GM12878 (cell line): ENCODE results near the gene CLECL1. TPM values are rescaled to one million over a fixed set of nuclear protein-coding genes. Genes with fewer than 3 reads are reported as not detected.
"Not testable (repeated sequence)": the region's sequence is repeated elsewhere in the genome, so short reads cannot be mapped to it uniquely, and the experiment has no call there.

Source experiments
- ATAC-seq: fragments of 200-7000 bp; cut with Tn5 transposase; 3 replicates; pipeline ENCODE4 v1.9.1; 2020; ENCODE audit warnings: mild to moderate bottlenecking, moderate library complexity
- BruUV-seq: library from RNA; stranded (reverse); fragments of 400-500 nt; replicated peaks from 2 replicates; lab custom pipeline; 2021; lab: Mats Ljungman, UMichigan
- CTCF ChIA-PET: fragments of 300-600 bp; sonication (Branson Sonifier 250); formaldehyde crosslinking; extraction: SDS; loops from one replicate; lab custom pipeline; 2021; ENCODE audit warnings: inconsistent platforms; lab: Yijun Ruan, JAX
- POLR2A ChIA-PET: fragments of 350-600 bp; formaldehyde crosslinking; extraction: SDS; loops from one replicate; lab custom pipeline; 2021; ENCODE audit warnings: inconsistent platforms; lab: Charles Lee
- RAD21 ChIA-PET: fragments of 300-600 bp; sonication (Branson Sonifier 250); formaldehyde crosslinking; loops from one replicate; lab custom pipeline; 2023; ENCODE audit warnings: antibody characterized with exemption; ENCODE audit not compliant: unreplicated experiment; lab: Charles Lee
- SMC1A ChIA-PET: fragments of 300-600 bp; sonication (Branson Sonifier 250); formaldehyde crosslinking; loops from one replicate; lab custom pipeline; 2023; ENCODE audit not compliant: unreplicated experiment, uncharacterized antibody; lab: Charles Lee
- DNase-seq: peaks from one replicate; pipeline ENCODE4 v3.0.0-alpha.2; 2011; ENCODE audit warnings: low read depth, low spot score
- FAIRE-seq: peaks from 3 replicates; lab custom pipeline; 2011; peaks lifted over from hg19 to GRCh38; lab: Jason Lieb, UNC
- H2AFZ ChIP-seq: 2 replicates; pipeline ENCODE4 v1.6.0; 2011; ENCODE audit warnings: low read depth, low read length, control low read depth; ENCODE audit not compliant: control insufficient read depth
- H3K27ac ChIP-seq: 2 replicates; pipeline ENCODE4 v1.5.1; 2011; ENCODE audit warnings: control low read depth; ENCODE audit not compliant: control insufficient read depth, insufficient read depth
- H3K27me3 ChIP-seq, 2 experiments: replicated peaks in 1 of 2; 2 replicates each; pipeline versions ENCODE4 v1.6.0 to v1.6.1; 2011; ENCODE audit warnings: low read length in 1 of 2; ENCODE audit not compliant: control insufficient read depth in 2 of 2, insufficient read depth in 2 of 2
- H3K36me3 ChIP-seq, 2 experiments: 2 replicates each; pipeline ENCODE4 v1.5.1; 2011; ENCODE audit warnings: low read length in 1 of 2; ENCODE audit not compliant: control insufficient read depth in 2 of 2, insufficient read depth in 2 of 2
- H3K4me1 ChIP-seq: 2 replicates; pipeline ENCODE4 v1.6.1; 2011; ENCODE audit warnings: mild to moderate bottlenecking, low read length, moderate library complexity, mixed read lengths; ENCODE audit not compliant: control insufficient read depth, insufficient read depth
- H3K4me2 ChIP-seq: 2 replicates; pipeline ENCODE4 v1.6.0; 2011; ENCODE audit warnings: control low read depth; ENCODE audit not compliant: control insufficient read depth, insufficient read depth
- H3K4me3 ChIP-seq: fragments of 200-600 bp; sonication (generic); 2 replicates; pipeline ENCODE4 v1.5.1; 2016
- H3K79me2 ChIP-seq: 2 replicates; pipeline ENCODE4 v1.6.0; 2011; ENCODE audit warnings: low read length; ENCODE audit not compliant: control insufficient read depth, insufficient read depth
- H3K9ac ChIP-seq: 2 replicates; pipeline ENCODE4 v1.8.0; 2011; ENCODE audit warnings: low read length, control low read depth, mixed read lengths; ENCODE audit not compliant: control insufficient read depth, insufficient read depth
- H3K9me3 ChIP-seq: replicated peaks from 3 replicates; pipeline ENCODE4 v1.5.1; 2011; ENCODE audit warnings: mild to moderate bottlenecking, low read length; ENCODE audit not compliant: control insufficient read depth, insufficient read depth
- H4K20me1 ChIP-seq: 2 replicates; pipeline ENCODE4 v1.6.0; 2011; ENCODE audit not compliant: control insufficient read depth, insufficient read depth
- WGBS: methylation state at CpG from one replicate; pipeline ENCODE4 v1.1.6; 2016; ENCODE audit warnings: low lambda C conversion rate; ENCODE audit not compliant: insufficient replicate concordance, insufficient coverage; ENCODE audit errors: missing lambda C conversion rate; 5-methylcytosine and 5-hydroxymethylcytosine counted together
- in situ Hi-C: fragments of 300-500 bp; cut with MboI; formaldehyde crosslinking; loops from 9 replicates; pipeline ENCODE4 v1.14.3; 2018; ENCODE audit warnings: mixed read lengths
- intact Hi-C: fragments of 100-400 bp; cut with micrococcal nuclease; formaldehyde crosslinking; loops from one replicate; pipeline ENCODE4 v1.14.2; 2022; ENCODE audit not compliant: unreplicated experiment
- polyA plus RNA-seq, 11 experiments: library from polyadenylated mRNA; depleted of rRNA in 4 of 11; unstranded in 6 of 11; stranded (reverse) in 5 of 11; fragments of >200 nt; fragmentation: Nextera tagmentation in 4 of 11; fragmentation: Illumina TruSeq in 1 of 11; extraction: Ambion mirVana in 4 of 11; extraction: Trizol in 1 of 11; gene quantifications; 1 replicate in 1 of 11; 2 replicates in 10 of 11; pipeline versions ENCODE4 v1.2.1 to v1.2.3, GENCODE V29; 2011 to 2016; ENCODE audit warnings: inconsistent platforms in 2 of 11, missing spikeins in 2 of 11, low read depth in 1 of 11
- total RNA-seq, 4 experiments: library from RNA; depleted of rRNA in 3 of 4; stranded (reverse); fragments of >200 nt in 3 of 4; fragmentation: Illumina TruSeq in 1 of 4; extraction: Trizol in 1 of 4; gene quantifications; 2 replicates each; pipeline versions ENCODE4 v1.2.1 to v1.2.3, GENCODE V29; 2013 to 2021

Gene CLECL1
- total and polyA plus RNA-seq, 10 of the 15 experiments (the other 5 are each of a cell fraction or from before 2014, with no cell fraction given): 4.6 to 56.5 (median 46.4) TPM

DNA sequence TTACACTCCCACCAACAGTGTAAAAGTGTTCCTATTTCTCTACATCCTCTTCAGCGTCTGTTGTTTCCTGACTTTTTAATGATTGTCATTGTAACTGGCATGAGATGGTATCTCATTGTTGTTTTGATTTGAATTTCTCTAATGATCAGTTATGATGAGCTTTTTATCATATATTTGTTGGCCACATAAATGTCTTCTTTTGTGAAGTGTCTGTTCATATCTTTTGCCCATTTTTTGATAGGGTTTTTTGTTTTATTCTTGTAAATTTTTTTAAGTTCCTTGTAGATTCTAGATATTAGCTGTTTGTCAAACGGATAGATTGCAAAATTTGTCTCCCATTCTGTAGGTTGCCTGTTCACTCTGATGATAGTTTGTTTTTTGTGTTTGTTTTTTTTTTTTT lies 49.9 kb downstream of the CLECL1 start:
- H3K4me3 ChIP-seq, H3K4me1 ChIP-seq, H4K20me1 ChIP-seq, BruUV-seq, H3K27ac ChIP-seq, RAD21 ChIA-PET, H3K27me3 ChIP-seq, ATAC-seq, H3K4me2 ChIP-seq, DNase-seq, FAIRE-seq, intact Hi-C loops, H3K9ac ChIP-seq, H2AFZ ChIP-seq, in situ Hi-C loops: not testable (repeated sequence)
- ChIA-PET POLR2A (interaction anchor here (0.7 to 1.2 kb wide), 3 partner anchors 15 to 20 kb away, joined by 3 to 4 read pairs (median 3); no protein-coding TSS in a partner anchor), SMC1A (interaction anchor here (1.1 kb wide), 1 partner anchor 11 kb away, joined by 4 read pairs; no protein-coding TSS in a partner anchor), CTCF (interaction anchor here (5.0 kb wide), 1 partner anchor 24 kb away, joined by 24 read pairs; no protein-coding TSS in a partner anchor)
- peaks cover 0 to 31% of the 10 kb centered on the region in 2 experiments; a peak in 2 of 4 replicates for H3K36me3 ChIP-seq
- 60% methylated on average over 2 of the region's 2 CpGs for WGBS
- peaks cover 63% of the 10 kb centered on the region for H3K79me2 ChIP-seq
- H3K9me3 ChIP-seq: peaks cover 31% of the 10 kb centered on the region

GRCh38 chr12:9682508-9682907 lies 50.4 kb downstream of the CLECL1 start:
- peaks cover 0 to 34% of the 10 kb centered on the region in 2 experiments; a peak in 2 of 4 replicates for H3K36me3 ChIP-seq
- intact Hi-C loops, H3K4me1 ChIP-seq, FAIRE-seq, H3K27ac ChIP-seq, ATAC-seq, RAD21 ChIA-PET, in situ Hi-C loops, H3K9ac ChIP-seq, H4K20me1 ChIP-seq, H3K4me2 ChIP-seq, H3K4me3 ChIP-seq, H3K27me3 ChIP-seq, H2AFZ ChIP-seq, DNase-seq, BruUV-seq: not testable (repeated sequence)
- SMC1A ChIA-PET: interaction anchor here (0.8 to 1.6 kb wide), 5 partner anchors 12 to 32 kb away, joined by 3 to 8 read pairs (median 4); partner anchors contain the start of gene CLEC2D
- peaks cover 67% of the 10 kb centered on the region for H3K79me2 ChIP-seq
- POLR2A ChIA-PET: interaction anchor here (0.7 to 1.2 kb wide), 2 partner anchors 17 to 21 kb away, joined by 3 read pairs; no protein-coding TSS in a partner anchor
- CTCF ChIA-PET: interaction anchor here (5.0 kb wide), 1 partner anchor 25 kb away, joined by 24 read pairs; no protein-coding TSS in a partner anchor
- H3K9me3 ChIP-seq: peaks cover 32% of the 10 kb centered on the region
- 98% methylated on average over 4 of the region's 4 CpGs for WGBS
